Activated naive CD8-positive, alpha-beta T cell treated with anti-CD3 and anti-CD28 coated beads for 36 hours (primary cell): Measurements from ENCODE around the gene ZC3H7B. TPM values are rescaled to one million over a fixed set of nuclear protein-coding genes. Genes with fewer than 3 reads are reported as not detected.
"Not testable (repeated sequence)": the region's sequence is repeated elsewhere in the genome, so short reads cannot be mapped to it uniquely, and the experiment has no call there.

Experiments used
- DNase-seq: peaks from one replicate; pipeline ENCODE4 v3.0.0; 2021
- H3K27ac Mint-ChIP-seq: one replicate; pipeline ENCODE4 v1.8.0; 2022; ENCODE audit warnings: mild to moderate bottlenecking, moderate library complexity, mixed read lengths
- H3K27me3 Mint-ChIP-seq: one replicate; pipeline ENCODE4 v1.8.0; 2022; ENCODE audit warnings: mild to moderate bottlenecking, mixed read lengths
- H3K36me3 Mint-ChIP-seq: one replicate; pipeline ENCODE4 v1.8.0; 2021; ENCODE audit warnings: mild to moderate bottlenecking, mixed read lengths
- H3K4me1 Mint-ChIP-seq: one replicate; pipeline ENCODE4 v1.8.0; 2021; ENCODE audit warnings: mixed read lengths
- H3K4me3 Mint-ChIP-seq: one replicate; pipeline ENCODE4 v1.8.0; 2022; ENCODE audit warnings: mild to moderate bottlenecking, moderate library complexity, mixed read lengths
- H3K9me3 Mint-ChIP-seq: one replicate; pipeline ENCODE4 v1.8.0; 2022; ENCODE audit warnings: mixed read lengths
- total RNA-seq, 2 experiments: library from RNA; stranded (reverse); gene quantifications; one replicate each; pipeline ENCODE4 v1.2.3, GENCODE V29; 2021

ZC3H7B gene
- total RNA-seq, 2 experiments from 2014 or later: 58.8 to 59.9 TPM

GRCh38 chr22:41394012-41394356 lies 92.7 kb downstream of the ZC3H7B start:
- H3K4me1 Mint-ChIP-seq: no peaks in the 10 kb centered on the region
- H3K27ac Mint-ChIP-seq: no peak overlapping the region
- no peak for DNase-seq
- no peaks in the 10 kb centered on the region for H3K27me3 Mint-ChIP-seq
- no peak overlapping the region for H3K4me3 Mint-ChIP-seq
- peaks cover 3% of the 10 kb centered on the region for H3K36me3 Mint-ChIP-seq
- H3K9me3 Mint-ChIP-seq: no peaks in the 10 kb centered on the region

- DNase-seq: no peak
- Mint-ChIP-seq H3K27ac (no peak overlapping the region), H3K27me3 (no peaks in the 10 kb centered on the region), H3K4me1 (no peaks in the 10 kb centered on the region), H3K4me3 (no peak overlapping the region), H3K36me3 (peaks cover 3% of the 10 kb centered on the region), H3K9me3 (no peaks in the 10 kb centered on the region)
These were observed 94.4 kb downstream of the ZC3H7B start for GRCh38 chr22:41395531-41396240.

GRCh38 chr22:41397143-41397811 lies 96.0 kb downstream of the ZC3H7B start:
- Mint-ChIP-seq H3K27ac (no peak overlapping the region), H3K4me1 (no peaks in the 10 kb centered on the region)

GRCh38 chr22:41398921-41399320 lies 97.6 kb downstream of the ZC3H7B start:
- no peak overlapping the region for H3K4me3 Mint-ChIP-seq
- peaks cover 2% of the 10 kb centered on the region for H3K4me1 Mint-ChIP-seq
- no peaks in the 10 kb centered on the region for H3K27me3 Mint-ChIP-seq
- H3K27ac Mint-ChIP-seq: no peak overlapping the region
- peaks cover 3% of the 10 kb centered on the region for H3K36me3 Mint-ChIP-seq
- H3K9me3 Mint-ChIP-seq: no peaks in the 10 kb centered on the region
- no peak for DNase-seq

More at GRCh38 chr22:41397143-41397811, 96.0 kb downstream of the ZC3H7B start:
- Mint-ChIP-seq H3K36me3 (peaks cover 3% of the 10 kb centered on the region), H3K4me3 (no peak overlapping the region), H3K27me3 (no peaks in the 10 kb centered on the region), H3K9me3 (no peaks in the 10 kb centered on the region)
- DNase-seq: no peak

- Mint-ChIP-seq H3K9me3 (no peaks in the 10 kb centered on the region), H3K4me1 (peaks cover 11% of the 10 kb centered on the region), H3K27ac (no peak overlapping the region), H3K4me3 (no peak overlapping the region), H3K36me3 (peaks cover 3% of the 10 kb centered on the region), H3K27me3 (no peaks in the 10 kb centered on the region)
- DNase-seq: no peak
These were observed 100.7 kb downstream of the ZC3H7B start for GRCh38 chr22:41401781-41402648.

- peaks cover 11% of the 10 kb centered on the region for H3K4me1 Mint-ChIP-seq
- not testable (repeated sequence) for H3K4me3 Mint-ChIP-seq, H3K9me3 Mint-ChIP-seq, H3K27me3 Mint-ChIP-seq, DNase-seq, H3K36me3 Mint-ChIP-seq, H3K27ac Mint-ChIP-seq
These were observed 101.5 kb downstream of the ZC3H7B start for GRCh38 chr22:41402851-41403250.

- H3K27ac Mint-ChIP-seq: no peak overlapping the region
- H3K9me3 Mint-ChIP-seq: no peaks in the 10 kb centered on the region
- no peak overlapping the region for H3K4me3 Mint-ChIP-seq
- no peaks in the 10 kb centered on the region for H3K36me3 Mint-ChIP-seq
- peak; percentile 85 for DNase-seq
- peaks cover 11% of the 10 kb centered on the region for H3K4me1 Mint-ChIP-seq
- no peaks in the 10 kb centered on the region for H3K27me3 Mint-ChIP-seq
These were observed 102.4 kb downstream of the ZC3H7B start for GRCh38 chr22:41403532-41404318.

- peak overlapping the region; percentile 77 for H3K27ac Mint-ChIP-seq
- H3K4me1 Mint-ChIP-seq: peaks cover 14% of the 10 kb centered on the region
- no peaks in the 10 kb centered on the region for H3K36me3 Mint-ChIP-seq
- H3K4me3 Mint-ChIP-seq: peak overlapping the region; percentile 47
- H3K9me3 Mint-ChIP-seq: no peaks in the 10 kb centered on the region
- H3K27me3 Mint-ChIP-seq: no peaks in the 10 kb centered on the region
- peak; percentile 49 for DNase-seq
These were observed 104.3 kb downstream of the ZC3H7B start for GRCh38 chr22:41405588-41405987.

GRCh38 chr22:41406410-41406809 lies 105.1 kb downstream of the ZC3H7B start:
- Mint-ChIP-seq H3K4me3 (peak overlapping the region; percentile 15), H3K27me3 (no peaks in the 10 kb centered on the region), H3K36me3 (no peaks in the 10 kb centered on the region), H3K4me1 (peaks cover 20% of the 10 kb centered on the region), H3K9me3 (no peaks in the 10 kb centered on the region), H3K27ac (peak overlapping the region; percentile 78)
- no peak for DNase-seq

- H3K27me3 Mint-ChIP-seq: no peaks in the 10 kb centered on the region
- no peak for DNase-seq
- H3K4me1 Mint-ChIP-seq: peaks cover 26% of the 10 kb centered on the region
- H3K9me3 Mint-ChIP-seq: no peaks in the 10 kb centered on the region
- H3K4me3 Mint-ChIP-seq: no peak overlapping the region
- H3K27ac Mint-ChIP-seq: no peak overlapping the region
- H3K36me3 Mint-ChIP-seq: peaks cover under 1% of the 10 kb centered on the region
These were observed 106.1 kb downstream of the ZC3H7B start for GRCh38 chr22:41407433-41407832.

- peaks cover 27% of the 10 kb centered on the region for H3K4me1 Mint-ChIP-seq
- no peak for DNase-seq
- H3K27me3 Mint-ChIP-seq: no peaks in the 10 kb centered on the region
- H3K9me3 Mint-ChIP-seq: no peaks in the 10 kb centered on the region
- peaks cover 2% of the 10 kb centered on the region for H3K36me3 Mint-ChIP-seq
- H3K27ac Mint-ChIP-seq: no peak overlapping the region
- no peak overlapping the region for H3K4me3 Mint-ChIP-seq
These were observed 107.3 kb downstream of the ZC3H7B start for GRCh38 chr22:41408665-41409064.

Other genes with a start within 250 kb of the ZC3H7B start
- gene EP300, start 208.9 kb upstream of the ZC3H7B start, total RNA-seq: 10 to 100 TPM; 38.5 to 39.5 TPM
- 10 to 100 TPM; 40.8 to 46.6 TPM for gene L3MBTL2, start 96.2 kb upstream of the ZC3H7B start, total RNA-seq
- under 1 TPM; 0.22 to 0.39 TPM for gene CHADL, start 60.6 kb upstream of the ZC3H7B start, total RNA-seq
- 100 to 1,000 TPM; 176 to 177 TPM for gene RANGAP1, start 15.3 kb upstream of the ZC3H7B start, total RNA-seq
- gene TEF, start 80.4 kb downstream of the ZC3H7B start, total RNA-seq: 1 to 10 TPM; 2.6 to 2.8 TPM
- 10 to 100 TPM; 33.9 to 34.8 TPM for gene TOB2, start 145.3 kb downstream of the ZC3H7B start, total RNA-seq
- gene PHF5A, start 167.2 kb downstream of the ZC3H7B start, total RNA-seq: 100 to 1,000 TPM; 114 to 117 TPM
- 100 to 1,000 TPM; 107 to 109 TPM for gene ACO2, start 167.6 kb downstream of the ZC3H7B start, total RNA-seq
- gene POLR3H, start 242.9 kb downstream of the ZC3H7B start, total RNA-seq: 10 to 100 TPM; 69.2 to 70.1 TPM